Breast epithelium (tissue), 3 donors: ENCODE measurements around the gene TBC1D2B.

Experiments used
- CTCF ChIP-seq, 3 donors: fragments of 450-650 bp; IDR thresholded peaks; one replicate each; pipeline ENCODE4 v1.5.1; 2016 to 2017; ENCODE audit warnings: antibody characterized with exemption in 3 of 3, mild to moderate bottlenecking in 3 of 3, moderate library complexity in 3 of 3
- POLR2AphosphoS5 ChIP-seq, 3 donors: sonication (generic); formaldehyde crosslinking; IDR thresholded peaks; one replicate each; pipeline ENCODE4 v1.6.1; 2017; ENCODE audit warnings: antibody characterized with exemption in 3 of 3

GRCh38 chr15:78072080-78072892, 5.2 kb downstream of the TBC1D2B start:
- no peak for TF ChIP-seq CTCF (IDR thresholded peaks at IDR 0.05)
- TF ChIP-seq POLR2AphosphoS5 (IDR thresholded peaks at IDR 0.05) = peak in 2 of 3 donors; percentile 36 to 47
